ENCODE measurements around the gene PHIP.
A peak's percentile ranks its signal among the peaks of the same experiment; 100 is the strongest.

The PHIP gene

DNA sequence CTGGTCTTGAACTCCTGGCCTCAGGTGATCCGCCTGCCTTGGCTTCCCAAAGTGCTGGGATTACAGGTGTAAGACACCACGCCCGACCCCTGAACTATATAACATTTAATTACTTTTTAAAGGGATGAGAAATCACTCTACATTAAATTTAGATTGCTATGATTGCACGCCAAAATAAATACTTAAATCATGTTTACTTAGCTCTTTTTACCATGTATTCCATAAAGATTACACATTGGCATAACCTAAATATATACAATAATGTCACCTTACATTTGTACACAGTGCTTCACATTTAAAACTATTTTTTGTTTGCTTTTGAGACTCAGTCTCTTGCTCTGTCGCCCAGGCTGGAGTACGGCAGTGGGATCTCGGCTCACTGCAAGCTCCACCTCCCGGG is 124.3 kb downstream of the PHIP start:
- peak; percentile 8 for DNase-seq (ENCODE audit: low read depth)
- no peak overlapping the region for H3K4me3 ChIP-seq (ENCODE audit: low read depth, low read length)
- TF ChIP-seq, protein P1, sequence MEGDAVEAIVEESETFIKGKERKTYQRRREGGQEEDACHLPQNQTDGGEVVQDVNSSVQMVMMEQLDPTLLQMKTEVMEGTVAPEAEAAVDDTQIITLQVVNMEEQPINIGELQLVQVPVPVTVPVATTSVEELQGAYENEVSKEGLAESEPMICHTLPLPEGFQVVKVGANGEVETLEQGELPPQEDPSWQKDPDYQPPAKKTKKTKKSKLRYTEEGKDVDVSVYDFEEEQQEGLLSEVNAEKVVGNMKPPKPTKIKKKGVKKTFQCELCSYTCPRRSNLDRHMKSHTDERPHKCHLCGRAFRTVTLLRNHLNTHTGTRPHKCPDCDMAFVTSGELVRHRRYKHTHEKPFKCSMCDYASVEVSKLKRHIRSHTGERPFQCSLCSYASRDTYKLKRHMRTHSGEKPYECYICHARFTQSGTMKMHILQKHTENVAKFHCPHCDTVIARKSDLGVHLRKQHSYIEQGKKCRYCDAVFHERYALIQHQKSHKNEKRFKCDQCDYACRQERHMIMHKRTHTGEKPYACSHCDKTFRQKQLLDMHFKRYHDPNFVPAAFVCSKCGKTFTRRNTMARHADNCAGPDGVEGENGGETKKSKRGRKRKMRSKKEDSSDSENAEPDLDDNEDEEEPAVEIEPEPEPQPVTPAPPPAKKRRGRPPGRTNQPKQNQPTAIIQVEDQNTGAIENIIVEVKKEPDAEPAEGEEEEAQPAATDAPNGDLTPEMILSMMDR (IDR thresholded peaks at IDR 0.05; ENCODE audit: control insufficient read depth, extremely low read depth, insufficient read depth), result no peak

DNA sequence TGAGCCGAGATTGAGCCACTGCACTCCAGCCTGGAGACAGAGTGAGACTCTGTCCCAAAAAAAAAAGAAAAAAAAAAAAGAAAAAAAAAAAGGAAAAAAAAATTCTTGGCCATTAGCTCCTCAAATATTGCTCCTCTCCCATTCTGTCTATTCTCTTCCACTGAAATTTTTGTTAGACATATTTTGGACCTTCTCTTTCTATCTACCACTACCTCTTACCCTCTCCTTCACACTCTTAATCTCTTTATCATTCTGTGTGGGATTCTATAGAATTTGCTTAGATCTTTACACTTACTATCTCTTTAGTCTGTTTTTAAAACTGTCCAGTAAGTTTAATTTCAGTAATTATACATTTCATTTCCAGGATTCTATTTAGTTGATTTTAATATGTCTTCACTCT is 125.7 kb downstream of the PHIP start:
- TF ChIP-seq, protein P1 (IDR thresholded peaks at IDR 0.05; ENCODE audit: control insufficient read depth, extremely low read depth, insufficient read depth), result no peak
- DNase-seq (ENCODE audit: low read depth), result no peak
- no peak overlapping the region for H3K4me3 ChIP-seq (ENCODE audit: low read depth, low read length)

DNA sequence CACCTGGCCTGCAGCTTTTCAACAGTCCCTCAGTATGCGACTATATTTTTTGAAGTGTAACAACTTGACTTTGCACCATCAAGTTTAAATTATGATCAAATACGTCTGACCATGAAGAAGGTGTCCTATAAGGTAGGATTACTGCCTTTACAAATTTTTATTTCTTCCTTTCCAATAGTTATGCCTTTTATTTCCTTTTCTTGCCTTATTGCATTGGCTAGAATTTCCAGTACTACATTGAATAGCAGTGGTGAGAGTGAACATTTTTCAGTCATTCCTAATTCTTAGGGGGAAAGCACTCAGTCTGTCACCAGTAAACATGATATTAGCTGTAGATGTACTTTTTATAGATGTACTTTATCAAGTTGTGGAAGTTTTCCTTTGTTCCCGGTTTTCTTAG is 129.3 kb downstream of the PHIP start:
- TF ChIP-seq, protein P1 (IDR thresholded peaks at IDR 0.05; ENCODE audit: control insufficient read depth, extremely low read depth, insufficient read depth), result no peak
- H3K4me3 ChIP-seq (ENCODE audit: low read depth, low read length), result no peak overlapping the region
- DNase-seq (ENCODE audit: low read depth), result no peak

DNA sequence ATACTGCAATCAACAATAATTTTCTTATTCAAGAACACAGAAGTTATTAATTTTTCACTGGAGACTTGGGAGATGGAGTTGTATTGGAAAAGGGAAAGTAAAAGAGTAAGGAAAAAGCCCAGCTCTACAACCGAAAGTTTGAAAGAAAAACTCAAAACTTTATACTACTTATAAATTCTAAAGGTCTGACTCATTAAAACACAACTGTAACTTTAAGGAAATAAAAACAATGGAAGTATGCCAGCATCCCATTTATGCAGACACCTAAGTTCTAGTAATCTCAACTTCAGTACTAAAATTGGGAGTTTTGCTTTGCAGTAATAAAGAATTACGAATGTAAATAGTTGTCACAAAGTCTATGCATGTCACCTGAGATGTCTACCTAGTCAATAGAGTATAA is 130.1 kb downstream of the PHIP start:
- no peak for DNase-seq (ENCODE audit: low read depth)
- TF ChIP-seq, protein P1 (IDR thresholded peaks at IDR 0.05; ENCODE audit: control insufficient read depth, extremely low read depth, insufficient read depth), result no peak
- H3K4me3 ChIP-seq (ENCODE audit: low read depth, low read length), result no peak overlapping the region

DNA sequence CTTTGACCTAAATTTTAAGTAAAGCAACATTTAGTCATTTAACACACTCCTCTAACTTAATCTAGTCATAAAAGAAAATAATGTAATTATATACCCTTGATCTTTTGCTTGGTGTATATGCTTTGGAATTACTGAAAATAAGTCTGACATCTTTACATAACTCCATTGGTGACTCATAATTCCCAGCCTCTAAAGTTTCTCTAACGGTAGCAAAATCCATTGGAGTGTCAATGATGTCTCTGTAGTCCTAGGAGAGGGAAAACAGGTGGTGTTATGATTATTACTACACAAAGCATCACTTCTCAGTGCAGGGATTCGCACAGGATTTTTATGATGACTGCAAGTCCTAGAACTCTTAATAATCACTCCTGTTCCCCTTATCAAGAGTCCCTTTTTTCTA is 130.5 kb downstream of the PHIP start:
- DNase-seq (ENCODE audit: low read depth), result no peak
- TF ChIP-seq, protein P1 (IDR thresholded peaks at IDR 0.05; ENCODE audit: control insufficient read depth, extremely low read depth, insufficient read depth), result no peak
- no peak overlapping the region for H3K4me3 ChIP-seq (ENCODE audit: low read depth, low read length)

DNA sequence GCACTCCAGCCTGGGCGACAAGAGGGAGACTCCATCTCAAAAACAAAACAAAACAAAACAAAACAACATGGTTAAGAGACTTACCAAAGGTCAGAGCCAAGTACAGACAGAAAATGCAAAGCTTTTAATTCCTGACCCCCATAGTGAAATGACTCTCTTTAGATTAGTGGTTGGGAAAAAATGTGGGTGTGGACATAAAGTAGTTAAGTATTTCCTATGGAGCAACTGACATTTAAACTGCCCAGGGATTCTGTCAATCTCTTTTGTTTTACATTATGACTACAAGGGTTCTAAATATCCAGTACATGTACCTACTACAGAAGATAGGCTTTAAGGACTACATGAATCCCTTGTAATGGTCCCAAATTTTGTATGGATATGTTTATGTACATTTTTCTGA is 135.6 kb downstream of the PHIP start:
- DNase-seq (ENCODE audit: low read depth), result no peak
- TF ChIP-seq, protein P1 (IDR thresholded peaks at IDR 0.05; ENCODE audit: control insufficient read depth, extremely low read depth, insufficient read depth), result no peak
- H3K4me3 ChIP-seq (ENCODE audit: low read depth, low read length), result no peak overlapping the region

DNA sequence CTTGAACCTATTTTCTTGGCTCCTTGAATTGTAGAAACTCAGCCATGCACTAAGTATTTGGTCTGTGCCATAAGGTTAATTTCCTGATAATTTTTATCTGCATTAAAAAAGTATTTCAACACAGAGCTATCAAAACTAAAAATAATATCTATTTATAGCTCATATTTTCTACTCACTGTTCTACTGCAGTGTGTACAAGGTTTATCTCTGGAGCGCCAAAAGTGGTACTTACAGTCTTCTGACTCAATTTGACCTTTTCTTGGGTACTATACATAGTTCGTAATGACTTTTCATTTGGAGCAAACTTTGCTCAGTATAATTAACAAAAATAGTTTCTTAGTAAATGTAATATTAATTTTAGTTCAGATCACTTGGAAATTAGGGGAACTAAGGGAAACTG is 141.5 kb downstream of the PHIP start:
- H3K4me3 ChIP-seq (ENCODE audit: low read depth, low read length), result no peak overlapping the region
- TF ChIP-seq, protein P1 (IDR thresholded peaks at IDR 0.05; ENCODE audit: control insufficient read depth, extremely low read depth, insufficient read depth), result no peak
- no peak for DNase-seq (ENCODE audit: low read depth)

Measured in LNCaP clone FGC (cell line).